ENCODE data around the gene BRICD5. TPM values are rescaled to one million over a fixed set of nuclear protein-coding genes. Genes with fewer than 3 reads are reported as not detected.

BRICD5 gene
- total RNA-seq, 2 donors from 2014 or later, result 2.1 to 2.6 TPM

- intact Hi-C loops (cut with DNase I), result no loop called here
- DNase-seq (ENCODE audit: low spot score), result no peak
Measured at GRCh38 chr16:2238838-2239675, 28.4 kb upstream of the BRICD5 start.

GRCh38 chr16:2238150-2238837 is 27.6 kb upstream of the BRICD5 start:
- intact Hi-C loops (cut with DNase I), result no loop called here
- DNase-seq (ENCODE audit: low spot score), result no peak

DNA sequence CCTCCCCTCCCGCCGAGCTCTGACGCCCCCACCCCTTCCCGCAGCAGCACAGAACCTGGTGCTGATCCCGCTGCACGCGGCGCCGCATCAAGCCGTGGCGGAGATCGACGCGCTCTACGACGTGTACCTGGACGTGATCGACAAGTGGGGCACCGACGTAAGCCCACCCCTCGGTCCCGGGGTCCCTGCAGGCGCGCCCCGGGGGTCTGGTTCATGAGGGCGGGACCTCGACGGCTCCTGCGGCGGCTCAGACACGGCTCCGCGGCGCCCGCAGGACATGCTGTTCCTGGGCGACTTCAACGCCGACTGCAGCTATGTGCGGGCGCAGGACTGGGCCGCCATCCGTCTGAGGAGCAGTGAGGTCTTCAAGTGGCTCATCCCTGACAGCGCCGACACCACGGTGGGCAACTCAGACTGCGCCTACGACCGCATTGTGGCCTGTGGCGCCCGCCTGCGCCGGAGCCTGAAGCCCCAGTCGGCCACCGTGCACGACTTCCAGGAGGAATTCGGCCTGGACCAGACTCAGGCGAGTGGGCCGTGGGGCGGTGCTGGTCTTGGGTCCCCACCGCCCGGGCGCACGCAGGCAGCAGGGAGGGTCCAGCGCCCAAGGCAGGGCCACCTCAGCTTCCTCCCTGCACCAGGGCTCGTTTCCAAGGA is 27.0 kb upstream of the BRICD5 start:
- intact Hi-C loops (cut with DNase I), result loop anchor here in 1 of 2 donors (2.0 kb wide), 1 partner anchor 421 kb away; no protein-coding TSS in a partner anchor
- no peak for DNase-seq (ENCODE audit: low spot score)

GRCh38 chr16:2237102-2237482 is 26.4 kb upstream of the BRICD5 start:
- intact Hi-C loops (cut with DNase I), result loop anchor here in 1 of 2 donors (2.0 kb wide), 1 partner anchor 420 kb away; no protein-coding TSS in a partner anchor
- no peak for DNase-seq (ENCODE audit: low spot score)

GRCh38 chr16:2236337-2237101 is 25.9 kb upstream of the BRICD5 start, which contains the start of gene DNASE1L2:
Gene DNASE1L2 (plus strand): TSS chr16:2236444. CDS start chr16:2236817, 373 bp downstream.
- intact Hi-C loops (cut with DNase I), result loop anchor here in 1 of 2 donors (2.0 kb wide), 1 partner anchor 420 kb away; no protein-coding TSS in a partner anchor
- no peak for DNase-seq (ENCODE audit: low spot score)

DNA sequence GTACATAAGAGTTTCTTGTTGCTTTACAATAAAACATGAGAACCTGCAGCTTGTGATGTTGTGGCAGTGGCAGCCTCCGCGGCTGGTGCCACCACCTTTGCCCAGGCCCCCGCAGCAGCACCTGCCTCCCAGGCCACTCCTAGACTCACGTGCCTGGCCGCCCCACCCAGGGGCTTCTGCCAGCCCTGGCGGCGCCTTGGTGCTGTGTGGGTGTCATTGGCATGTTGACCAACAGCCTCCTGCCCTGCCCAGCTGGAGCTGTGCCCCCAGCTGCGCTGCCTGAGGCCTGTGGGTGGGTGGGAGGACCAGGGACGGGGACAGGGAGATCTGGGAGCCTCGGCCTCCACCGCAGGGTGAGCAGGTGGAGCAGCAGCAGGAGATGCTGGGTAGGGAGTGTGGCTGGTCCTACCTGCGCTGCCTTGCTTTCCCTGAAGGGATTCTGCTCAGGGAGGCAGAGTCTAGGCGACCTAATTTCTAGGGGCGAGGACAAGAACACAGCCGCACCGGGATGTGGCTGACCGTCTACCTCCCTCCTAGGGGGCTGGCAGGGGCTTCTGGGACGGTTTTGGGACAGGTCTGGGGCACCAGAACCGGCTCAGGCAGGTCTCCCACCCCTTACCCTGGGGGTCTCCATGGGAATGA is 25.2 kb upstream of the BRICD5 start:
- intact Hi-C loops (cut with DNase I), result loop anchor here in 1 of 2 donors (2.0 kb wide), 1 partner anchor 419 kb away; no protein-coding TSS in a partner anchor

GRCh38 chr16:2235234-2235651 is 24.6 kb upstream of the BRICD5 start:
- DNase-seq (ENCODE audit: low spot score), result no peak
- intact Hi-C loops (cut with DNase I), result no loop called here

More for the DNA sequence above, 25.2 kb upstream of the BRICD5 start:
- DNase-seq (ENCODE audit: low spot score), result no peak

DNA sequence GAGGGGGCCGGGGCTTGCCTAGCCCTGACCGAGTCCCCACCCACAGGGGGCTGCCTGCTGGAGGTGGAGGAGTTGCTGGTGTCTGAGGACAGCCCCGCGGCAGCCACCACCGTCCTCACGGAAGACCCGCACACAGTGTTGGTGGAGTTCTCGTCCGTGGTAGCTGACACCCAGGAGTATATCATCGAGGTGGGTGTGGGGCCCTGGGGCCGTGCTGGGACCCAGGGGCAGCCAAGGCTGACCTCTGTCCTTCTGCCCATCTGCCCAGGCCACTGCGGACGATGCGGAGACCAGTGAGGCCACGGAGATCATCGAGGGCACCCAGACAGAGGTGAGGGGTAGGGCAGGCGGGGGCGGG is 24.1 kb upstream of the BRICD5 start:
- DNase-seq (ENCODE audit: low spot score), result no peak
- intact Hi-C loops (cut with DNase I), result no loop called here

GRCh38 chr16:2233872-2234812 is 23.5 kb upstream of the BRICD5 start:
- intact Hi-C loops (cut with DNase I), result no loop called here
- DNase-seq (ENCODE audit: low spot score), result no peak

GRCh38 chr16:2233046-2233775 is 22.5 kb upstream of the BRICD5 start:
- DNase-seq (ENCODE audit: low spot score), result peak; percentile 79
- intact Hi-C loops (cut with DNase I), result no loop called here

DNA sequence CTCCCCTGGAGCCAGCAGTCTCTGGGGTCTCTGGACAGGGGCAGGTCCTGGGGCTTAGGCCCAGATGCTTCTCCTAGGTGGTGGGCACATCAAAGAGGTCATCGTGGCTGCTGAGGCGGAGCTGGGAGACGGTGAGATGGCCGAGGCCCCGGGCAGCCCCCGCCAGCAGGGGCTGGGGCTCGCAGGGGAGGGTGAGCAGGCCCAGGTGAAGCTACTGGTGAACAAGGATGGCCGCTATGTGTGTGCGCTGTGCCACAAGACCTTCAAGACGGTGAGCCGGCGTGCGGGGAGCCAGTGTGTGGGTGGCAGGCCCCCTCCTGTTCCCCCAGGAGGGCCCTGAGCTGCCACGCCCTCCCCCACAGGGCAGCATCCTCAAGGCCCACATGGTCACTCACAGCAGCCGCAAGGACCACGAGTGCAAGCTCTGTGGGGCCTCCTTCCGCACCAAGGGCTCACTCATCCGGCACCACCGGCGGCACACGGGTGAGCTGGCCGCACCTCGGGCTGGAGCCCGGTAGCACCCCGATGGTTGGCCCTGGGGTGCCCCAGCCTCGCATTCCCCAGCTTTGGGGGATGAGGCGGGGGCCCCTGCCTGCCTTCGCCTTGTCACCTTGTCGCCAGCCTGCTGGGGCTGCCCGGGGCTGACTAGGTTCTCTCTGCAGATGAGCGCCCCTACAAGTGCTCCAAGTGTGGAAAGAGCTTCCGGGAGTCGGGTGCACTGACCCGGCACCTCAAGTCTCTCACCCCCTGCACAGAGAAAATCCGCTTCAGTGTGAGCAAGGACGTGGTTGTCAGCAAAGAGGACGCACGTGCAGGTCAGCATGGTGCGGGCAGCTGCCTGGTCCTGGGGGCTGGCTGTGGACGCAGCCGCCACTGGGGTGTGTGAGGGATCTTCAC is 21.7 kb upstream of the BRICD5 start:
- DNase-seq (ENCODE audit: low spot score), result no peak
- intact Hi-C loops (cut with DNase I), result no loop called here

DNA sequence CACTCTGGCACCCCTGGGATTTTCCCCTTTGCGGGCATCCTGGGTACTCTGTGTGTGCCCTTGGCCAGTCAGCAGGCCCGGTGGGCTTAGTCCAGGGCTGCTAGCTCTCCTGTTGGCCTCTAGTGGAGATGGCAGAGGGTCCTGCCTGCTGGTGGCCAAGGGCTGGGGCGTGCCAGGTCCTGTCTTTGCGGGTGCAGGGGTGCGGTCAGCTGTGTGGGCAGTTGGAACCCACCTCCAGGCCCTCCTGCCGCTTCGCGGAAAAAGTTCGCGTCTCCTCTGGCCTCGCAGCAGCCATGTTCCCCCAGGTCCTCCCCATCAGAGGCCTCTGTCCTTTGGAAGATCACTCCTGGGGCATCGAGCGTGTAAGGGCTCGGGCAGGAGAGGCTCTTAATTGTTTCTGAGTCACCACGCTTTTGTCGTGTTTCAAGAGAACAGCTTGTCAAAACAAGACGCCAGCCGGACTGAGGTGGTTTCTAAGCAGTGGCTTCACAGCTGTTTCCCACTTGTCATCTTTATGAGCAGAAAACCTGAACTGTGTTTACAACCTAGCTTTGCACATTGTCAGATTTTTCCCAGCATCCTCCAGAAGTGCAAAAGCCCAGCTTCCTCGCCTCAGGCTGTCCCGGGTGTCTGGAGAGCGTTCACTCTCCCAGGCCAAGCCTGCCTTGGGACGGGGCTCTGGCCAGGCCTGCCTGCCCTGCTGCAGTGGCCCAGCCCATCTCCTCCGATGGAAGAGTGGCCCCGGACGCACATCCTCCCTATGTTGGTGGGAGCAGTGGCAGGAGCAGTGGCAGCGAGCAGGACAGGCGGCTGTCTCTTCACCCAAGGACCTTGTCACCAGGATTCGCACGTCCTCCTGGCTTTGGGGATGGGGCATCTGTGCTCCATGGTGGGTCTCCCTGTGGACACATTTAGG is 20.6 kb upstream of the BRICD5 start:
- intact Hi-C loops (cut with DNase I), result no loop called here
- no peak for DNase-seq (ENCODE audit: low spot score)

DNA sequence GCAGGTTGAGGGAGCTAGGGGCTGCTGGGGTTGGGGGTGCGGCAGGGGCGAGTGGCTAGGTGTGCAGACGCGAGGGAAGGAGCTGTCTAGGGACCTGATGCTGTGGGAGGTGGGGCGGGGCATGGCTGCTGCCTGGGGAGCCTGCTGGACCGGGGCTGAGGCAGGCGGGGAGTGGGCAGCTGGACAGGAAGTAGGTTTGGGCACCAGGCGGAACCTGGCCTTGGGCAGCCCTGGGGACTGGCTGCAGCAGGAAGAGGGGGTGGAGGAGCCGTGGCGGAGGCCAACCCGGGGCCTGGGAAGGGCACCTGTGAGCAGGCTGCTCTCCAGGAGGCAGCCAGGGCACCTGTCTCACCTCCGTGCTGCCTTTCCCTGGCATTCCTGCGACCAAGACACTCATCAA is 19.7 kb upstream of the BRICD5 start:
- no peak for DNase-seq (ENCODE audit: low spot score)
- intact Hi-C loops (cut with DNase I), result no loop called here

- intact Hi-C loops (cut with DNase I), result loop anchor here in 1 of 2 donors (10.0 kb wide), 1 partner anchor 45 kb away; no protein-coding TSS in a partner anchor
Measured at GRCh38 chr16:2229632-2230250, 19.1 kb upstream of the BRICD5 start.

More at GRCh38 chr16:2229632-2230250, 19.1 kb upstream of the BRICD5 start:
- DNase-seq (ENCODE audit: low spot score), result no peak
